Measurements from ENCODE around the gene GCDH. TPM values are rescaled to one million over a fixed set of nuclear protein-coding genes. Genes with fewer than 3 reads are reported as not detected.

The GCDH gene
- total and polyA plus RNA-seq, 12 donors, result 22.6 to 72.3 (median 45.1) TPM

GRCh38 chr19:12868540-12869112 is 22.3 kb upstream of the GCDH start:
- 94 to 95% methylated on average over 10 of the region's 10 CpGs for WGBS, 2 donors
- no peaks in the 10 kb centered on the region for H3K36me3 ChIP-seq
- DNase-seq (no peak), ATAC-seq (no peak)
- no peak overlapping the region for H3K4me3 ChIP-seq
- no peak for TF ChIP-seq CTCF (IDR thresholded peaks at IDR 0.05)
- H3K4me1 ChIP-seq, result peaks cover 0 to 16% (median 9%) of the 10 kb centered on the region in 9 donors
- peaks cover 0 to 4% (median 0%) of the 10 kb centered on the region in 11 donors for H3K9me3 ChIP-seq
- H3K27me3 ChIP-seq, result peaks cover 0 to 24% (median 17%) of the 10 kb centered on the region in 7 donors
- intact Hi-C loops (cut with DNase I), result no loop called here
- H3K27ac ChIP-seq, result no peak overlapping the region

GRCh38 chr19:12871681-12872080 is 19.3 kb upstream of the GCDH start:
- WGBS, 2 donors, result 65 to 83% methylated on average over 3 of the region's 3 CpGs
- intact Hi-C loops (cut with DNase I), result no loop called here
- ATAC-seq (no peak), DNase-seq (no peak)
- no peak for TF ChIP-seq CTCF (IDR thresholded peaks at IDR 0.05)
- H3K27me3 ChIP-seq, result peaks cover 0 to 21% (median 17%) of the 10 kb centered on the region in 7 donors
- no peak overlapping the region for H3K4me3 ChIP-seq
- peaks cover 0 to 18% (median 12%) of the 10 kb centered on the region in 9 donors for H3K4me1 ChIP-seq
- H3K36me3 ChIP-seq, result peaks cover 0 to 22% (median 4%) of the 10 kb centered on the region in 9 donors
- H3K9me3 ChIP-seq, result peaks cover 0 to 4% (median 0%) of the 10 kb centered on the region in 11 donors
- H3K27ac ChIP-seq, result no peak overlapping the region

GRCh38 chr19:12872255-12872654 is 18.7 kb upstream of the GCDH start:
- no peak overlapping the region for H3K27ac ChIP-seq
- intact Hi-C loops (cut with DNase I), result no loop called here
- no peak overlapping the region for H3K4me3 ChIP-seq
- H3K27me3 ChIP-seq, result peaks cover 0 to 17% (median 15%) of the 10 kb centered on the region in 7 donors
- H3K36me3 ChIP-seq, result peaks cover 0 to 28% (median 7%) of the 10 kb centered on the region in 9 donors
- peaks cover 0 to 4% (median 0%) of the 10 kb centered on the region in 11 donors for H3K9me3 ChIP-seq
- ATAC-seq (no peak), DNase-seq (no peak)
- WGBS, 2 donors, result 83 to 84% methylated on average over 5 of the region's 5 CpGs
- H3K4me1 ChIP-seq, result peaks cover 0 to 16% (median 11%) of the 10 kb centered on the region in 9 donors
- TF ChIP-seq CTCF (IDR thresholded peaks at IDR 0.05), result no peak

DNA sequence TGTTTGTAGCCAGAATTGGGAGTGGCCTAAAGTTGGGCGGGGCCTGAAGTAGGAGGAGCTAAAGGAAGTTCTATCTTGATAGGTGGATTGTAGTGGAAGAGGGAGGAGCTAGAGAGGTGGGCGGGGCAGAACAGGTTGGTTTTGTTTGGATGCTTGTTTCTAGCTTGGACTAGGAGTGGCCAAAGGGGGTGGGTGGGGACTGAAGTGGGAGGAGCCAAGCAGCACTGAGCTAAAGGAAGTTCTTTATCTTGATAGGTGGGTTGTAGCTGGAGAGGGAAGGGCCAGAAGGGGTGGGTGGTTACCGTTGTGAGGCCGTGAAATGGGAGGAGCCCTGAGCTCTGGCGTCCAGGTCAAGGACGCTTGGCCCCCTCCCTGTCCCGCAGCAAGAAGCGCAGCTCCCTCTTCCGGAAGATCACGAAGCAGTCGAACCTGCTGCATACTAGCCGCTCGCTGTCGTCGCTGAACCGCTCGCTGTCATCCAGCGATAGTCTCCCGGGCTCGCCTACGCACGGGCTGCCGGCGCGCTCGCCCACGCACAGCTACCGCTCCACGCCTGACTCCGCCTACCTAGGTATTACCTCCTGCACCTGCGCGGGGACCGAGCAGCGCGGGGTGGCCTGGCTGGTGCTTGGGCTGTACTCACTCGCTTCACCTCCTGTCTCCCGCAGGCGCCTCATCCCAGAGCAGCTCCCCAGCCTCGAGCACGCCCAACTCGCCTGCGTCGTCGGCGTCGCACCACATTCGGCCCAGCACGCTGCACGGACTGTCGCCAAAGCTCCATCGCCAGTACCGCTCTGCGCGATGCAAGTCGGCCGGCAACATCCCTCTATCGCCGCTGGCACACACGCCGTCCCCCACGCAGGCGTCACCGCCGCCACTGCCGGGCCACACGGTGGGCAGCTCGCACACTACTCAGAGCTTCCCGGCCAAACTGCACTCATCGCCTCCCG is 17.7 kb upstream of the GCDH start:
- DNase-seq (peak in 1 of 2 donors; percentile 24), ATAC-seq (peak; percentile 37 to 81 (median 69))
- no peak overlapping the region for H3K27ac ChIP-seq
- peaks cover 0 to 9% (median 5%) of the 10 kb centered on the region in 9 donors for H3K4me1 ChIP-seq
- peaks cover 0 to 4% (median 0%) of the 10 kb centered on the region in 11 donors for H3K9me3 ChIP-seq
- 19 to 29% methylated on average over 70 of the region's 70 CpGs for WGBS, 2 donors
- H3K27me3 ChIP-seq, result peaks cover 0 to 12% (median 6%) of the 10 kb centered on the region in 7 donors
- peaks cover 0 to 38% (median 16%) of the 10 kb centered on the region in 9 donors for H3K36me3 ChIP-seq
- intact Hi-C loops (cut with DNase I), result no loop called here
- peak in 3 of 9 donors; percentile 13 to 17 (median 13) for TF ChIP-seq CTCF (IDR thresholded peaks at IDR 0.05)
- H3K4me3 ChIP-seq, result peak overlapping the region in 8 of 10 donors; percentile 15 to 50 (median 31)
